ENCODE data around the gene PUSL1.

GRCh38 chr1:1294250-1294890 is 14.0 kb upstream of the PUSL1 start:
- TF ChIP-seq, protein P1, sequence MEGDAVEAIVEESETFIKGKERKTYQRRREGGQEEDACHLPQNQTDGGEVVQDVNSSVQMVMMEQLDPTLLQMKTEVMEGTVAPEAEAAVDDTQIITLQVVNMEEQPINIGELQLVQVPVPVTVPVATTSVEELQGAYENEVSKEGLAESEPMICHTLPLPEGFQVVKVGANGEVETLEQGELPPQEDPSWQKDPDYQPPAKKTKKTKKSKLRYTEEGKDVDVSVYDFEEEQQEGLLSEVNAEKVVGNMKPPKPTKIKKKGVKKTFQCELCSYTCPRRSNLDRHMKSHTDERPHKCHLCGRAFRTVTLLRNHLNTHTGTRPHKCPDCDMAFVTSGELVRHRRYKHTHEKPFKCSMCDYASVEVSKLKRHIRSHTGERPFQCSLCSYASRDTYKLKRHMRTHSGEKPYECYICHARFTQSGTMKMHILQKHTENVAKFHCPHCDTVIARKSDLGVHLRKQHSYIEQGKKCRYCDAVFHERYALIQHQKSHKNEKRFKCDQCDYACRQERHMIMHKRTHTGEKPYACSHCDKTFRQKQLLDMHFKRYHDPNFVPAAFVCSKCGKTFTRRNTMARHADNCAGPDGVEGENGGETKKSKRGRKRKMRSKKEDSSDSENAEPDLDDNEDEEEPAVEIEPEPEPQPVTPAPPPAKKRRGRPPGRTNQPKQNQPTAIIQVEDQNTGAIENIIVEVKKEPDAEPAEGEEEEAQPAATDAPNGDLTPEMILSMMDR (conservative IDR thresholded peaks at IDR 0.05), result no peak
- no peak for TF ChIP-seq EZH2 (IDR thresholded peaks at IDR 0.05; ENCODE audit: low read depth)
